ENCODE measurements around the gene MAP3K2.

DNA sequence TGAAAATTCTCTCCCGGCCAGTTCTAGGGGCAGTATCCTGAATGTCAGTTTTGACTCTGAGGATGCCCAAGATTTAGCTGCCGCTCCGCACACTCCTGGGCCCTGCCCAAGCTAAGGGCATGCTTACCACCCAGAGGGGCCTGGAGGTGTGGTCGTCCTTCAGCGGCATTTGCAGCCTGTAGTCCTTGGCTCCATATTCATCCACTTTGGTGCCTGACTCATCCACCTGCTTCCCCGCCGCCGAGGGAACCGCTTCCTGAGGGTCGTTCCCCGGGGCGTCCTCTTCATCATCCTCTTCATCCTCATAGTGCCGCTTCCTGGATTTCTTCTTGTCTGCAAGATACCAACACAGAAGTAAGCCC lies 94.4 kb downstream of the MAP3K2 start:
- TF ChIP-seq, protein P1, sequence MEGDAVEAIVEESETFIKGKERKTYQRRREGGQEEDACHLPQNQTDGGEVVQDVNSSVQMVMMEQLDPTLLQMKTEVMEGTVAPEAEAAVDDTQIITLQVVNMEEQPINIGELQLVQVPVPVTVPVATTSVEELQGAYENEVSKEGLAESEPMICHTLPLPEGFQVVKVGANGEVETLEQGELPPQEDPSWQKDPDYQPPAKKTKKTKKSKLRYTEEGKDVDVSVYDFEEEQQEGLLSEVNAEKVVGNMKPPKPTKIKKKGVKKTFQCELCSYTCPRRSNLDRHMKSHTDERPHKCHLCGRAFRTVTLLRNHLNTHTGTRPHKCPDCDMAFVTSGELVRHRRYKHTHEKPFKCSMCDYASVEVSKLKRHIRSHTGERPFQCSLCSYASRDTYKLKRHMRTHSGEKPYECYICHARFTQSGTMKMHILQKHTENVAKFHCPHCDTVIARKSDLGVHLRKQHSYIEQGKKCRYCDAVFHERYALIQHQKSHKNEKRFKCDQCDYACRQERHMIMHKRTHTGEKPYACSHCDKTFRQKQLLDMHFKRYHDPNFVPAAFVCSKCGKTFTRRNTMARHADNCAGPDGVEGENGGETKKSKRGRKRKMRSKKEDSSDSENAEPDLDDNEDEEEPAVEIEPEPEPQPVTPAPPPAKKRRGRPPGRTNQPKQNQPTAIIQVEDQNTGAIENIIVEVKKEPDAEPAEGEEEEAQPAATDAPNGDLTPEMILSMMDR (IDR thresholded peaks at IDR 0.05; ENCODE audit: low read depth, low read length, poor library complexity, severe bottlenecking) = no peak
- TF ChIP-seq EZH2phosphoT487 (IDR thresholded peaks at IDR 0.05; ENCODE audit: borderline replicate concordance, low read length) = no peak
